Transverse colon (tissue), 4 donors: ENCODE data around the gene TENT4B.

Experiments used
- CTCF ChIP-seq, 5 experiments: fragments of 200-600 bp in 3 of 5; fragments of 450-650 bp in 2 of 5; sonication (generic) in 3 of 5; IDR thresholded peaks; 1 replicate in 2 of 5; 2 replicates in 3 of 5; pipeline ENCODE4 v1.5.1; 2016 to 2017; ENCODE audit warnings: antibody characterized with exemption in 5 of 5, inconsistent platforms in 3 of 5, mild to moderate bottlenecking in 2 of 5, moderate library complexity in 1 of 5
- EP300 ChIP-seq: sonication (generic); formaldehyde crosslinking; IDR thresholded peaks from one replicate; pipeline ENCODE4 v1.6.1; 2017; ENCODE audit warnings: antibody characterized with exemption, low read depth
- POLR2A ChIP-seq: fragments of 450-650 bp; IDR thresholded peaks from one replicate; pipeline ENCODE4 v1.6.1; 2016; ENCODE audit warnings: antibody characterized with exemption, mild to moderate bottlenecking, moderate library complexity
- POLR2AphosphoS5 ChIP-seq, 3 donors: sonication (generic); formaldehyde crosslinking; IDR thresholded peaks; one replicate each; pipeline ENCODE4 v1.6.1; 2016; ENCODE audit warnings: antibody characterized with exemption in 3 of 3

GRCh38 chr16:50197582-50197981 is 44.5 kb downstream of the TENT4B start:
- TF ChIP-seq CTCF (IDR thresholded peaks at IDR 0.05) (no peak), POLR2A (no peak), POLR2AphosphoS5 (IDR thresholded peaks at IDR 0.05) (no peak), EP300 (no peak)
